D721Med (cell line): ENCODE results near the gene GCSAM.

Experiments
- DNase-seq: peaks from one replicate; pipeline ENCODE4 v3.0.0; 2011; ENCODE audit warnings: low spot score; ENCODE audit not compliant: insufficient read length
- FAIRE-seq: peaks from 2 replicates; lab custom pipeline; 2011; peaks lifted over from hg19 to GRCh38; lab: Jason Lieb, UNC
- TF ChIP-seq, protein P1 (sequence below): IDR thresholded peaks from 2 replicates; pipeline ENCODE4 v1.5.1; 2012; ENCODE audit warnings: mild to moderate bottlenecking, control low read depth; ENCODE audit not compliant: insufficient read depth; ENCODE audit errors: missing control alignments

GCSAM gene

DNA sequence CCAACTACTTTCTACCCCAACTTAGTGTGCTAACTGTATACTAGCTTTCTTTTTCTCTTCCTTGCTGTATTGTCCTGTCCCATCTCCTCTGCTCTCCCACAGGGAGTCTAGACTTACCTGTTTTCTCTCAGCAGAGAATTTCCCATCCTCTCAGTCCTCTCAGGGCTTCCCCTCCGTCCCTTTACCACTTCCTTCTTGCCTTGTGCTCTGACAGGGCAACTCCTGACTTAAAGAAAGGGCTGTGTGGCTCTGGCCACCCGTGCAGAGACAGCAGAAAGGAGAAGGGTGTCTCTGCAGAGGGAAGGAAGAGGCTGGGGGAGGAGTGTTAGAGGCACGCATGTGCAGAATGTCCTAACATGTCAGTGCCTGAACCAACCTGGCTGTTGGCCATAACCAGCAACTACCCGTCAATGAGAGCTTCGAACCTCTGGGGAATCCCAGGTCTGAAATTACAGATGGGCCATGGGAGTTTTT is at the start of gene GCSAM:
Gene GCSAM (minus strand): TSS at position 274 of the 474 bp plus-strand sequence. CDS start 128 bp downstream, at position 146.
- DNase-seq (no peak), FAIRE-seq (no peak)
- TF ChIP-seq, protein P1, sequence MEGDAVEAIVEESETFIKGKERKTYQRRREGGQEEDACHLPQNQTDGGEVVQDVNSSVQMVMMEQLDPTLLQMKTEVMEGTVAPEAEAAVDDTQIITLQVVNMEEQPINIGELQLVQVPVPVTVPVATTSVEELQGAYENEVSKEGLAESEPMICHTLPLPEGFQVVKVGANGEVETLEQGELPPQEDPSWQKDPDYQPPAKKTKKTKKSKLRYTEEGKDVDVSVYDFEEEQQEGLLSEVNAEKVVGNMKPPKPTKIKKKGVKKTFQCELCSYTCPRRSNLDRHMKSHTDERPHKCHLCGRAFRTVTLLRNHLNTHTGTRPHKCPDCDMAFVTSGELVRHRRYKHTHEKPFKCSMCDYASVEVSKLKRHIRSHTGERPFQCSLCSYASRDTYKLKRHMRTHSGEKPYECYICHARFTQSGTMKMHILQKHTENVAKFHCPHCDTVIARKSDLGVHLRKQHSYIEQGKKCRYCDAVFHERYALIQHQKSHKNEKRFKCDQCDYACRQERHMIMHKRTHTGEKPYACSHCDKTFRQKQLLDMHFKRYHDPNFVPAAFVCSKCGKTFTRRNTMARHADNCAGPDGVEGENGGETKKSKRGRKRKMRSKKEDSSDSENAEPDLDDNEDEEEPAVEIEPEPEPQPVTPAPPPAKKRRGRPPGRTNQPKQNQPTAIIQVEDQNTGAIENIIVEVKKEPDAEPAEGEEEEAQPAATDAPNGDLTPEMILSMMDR = no peak

- DNase-seq (no peak), FAIRE-seq (no peak)
- TF ChIP-seq, protein P1 = no peak
Observed at GRCh38 chr3:112175646-112176045, 42.6 kb upstream of the GCSAM start.

- FAIRE-seq (no peak), DNase-seq (no peak)
- TF ChIP-seq, protein P1 = no peak
Observed at GRCh38 chr3:112175037-112175436, 42.0 kb upstream of the GCSAM start.

- FAIRE-seq (no peak), DNase-seq (no peak)
- TF ChIP-seq, protein P1 = no peak
Observed at GRCh38 chr3:112171144-112171543, 38.1 kb upstream of the GCSAM start.

DNA sequence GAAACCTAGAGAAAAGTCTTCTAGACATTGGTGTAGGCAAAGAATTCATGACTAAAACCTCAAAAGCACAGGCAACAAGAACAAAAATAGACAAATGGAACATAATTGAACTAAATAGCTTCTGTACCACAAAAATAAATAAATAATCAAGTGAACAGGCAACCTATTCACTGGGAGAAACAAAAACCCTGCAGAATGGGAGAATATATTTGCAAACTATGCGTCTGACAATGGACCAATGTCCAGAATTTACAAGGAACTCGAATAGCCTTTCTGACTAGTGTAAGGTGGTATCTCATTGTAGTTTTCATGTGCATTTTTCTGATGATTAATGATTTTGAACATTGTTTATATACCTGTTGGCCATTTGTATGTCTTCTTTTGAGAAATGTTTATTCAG is 37.0 kb upstream of the GCSAM start:
- TF ChIP-seq, protein P1 = no peak
- FAIRE-seq (no peak), DNase-seq (no peak)

DNA sequence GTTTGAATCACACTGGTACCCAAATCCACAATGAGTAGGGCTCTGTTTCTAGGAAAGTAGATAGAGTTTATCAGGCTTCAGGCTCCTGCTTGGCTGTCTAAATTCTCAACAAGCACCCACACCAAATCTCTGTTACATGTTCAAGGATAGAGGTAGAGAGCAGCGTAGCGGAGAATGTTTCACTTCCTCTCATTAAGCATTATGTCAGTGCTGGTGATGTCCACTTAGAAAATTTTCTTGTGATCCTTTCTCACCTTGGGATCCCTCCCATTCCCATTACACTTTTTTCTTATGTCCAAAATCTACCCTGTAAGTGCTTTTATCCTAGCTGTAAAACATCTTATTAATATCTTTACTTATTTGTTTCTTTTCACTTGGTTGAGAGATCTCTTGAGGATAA is 34.7 kb upstream of the GCSAM start:
- TF ChIP-seq, protein P1 = no peak
- FAIRE-seq = no peak
- DNase-seq = no peak

GRCh38 chr3:112149136-112149535 is 16.1 kb upstream of the GCSAM start:
- DNase-seq (no peak), FAIRE-seq (no peak)
- TF ChIP-seq, protein P1 = no peak
